Tibial nerve (tissue), 4 donors: ENCODE data around the gene TSPAN2. TPM values are rescaled to one million over a fixed set of nuclear protein-coding genes. Genes with fewer than 3 reads are reported as not detected.
A peak's percentile ranks its signal among the peaks of the same experiment; 100 is the strongest.

Experiments used
- DNase-seq, 2 donors: peaks; one replicate each; pipeline ENCODE4 v3.0.0-alpha.2; 2019; ENCODE audit warnings: low spot score in 2 of 2
- H3K27ac ChIP-seq, 4 donors: fragments of 200-600 bp; sonication (generic) in 3 of 4; one replicate each; pipeline ENCODE4 v1.5.1; 2017 to 2019; ENCODE audit warnings: mild to moderate bottlenecking in 1 of 4
- H3K27me3 ChIP-seq, 2 donors: fragments of 200-600 bp; sonication (generic) in 1 of 2; one replicate each; pipeline versions ENCODE4 v1.5.1 to v1.6.0; 2017 to 2019
- H3K36me3 ChIP-seq, 3 donors: fragments of 200-600 bp; sonication (generic); one replicate each; pipeline ENCODE4 v1.5.1; 2018 to 2019
- H3K4me1 ChIP-seq, 4 donors: fragments of 200-600 bp; sonication (generic) in 3 of 4; one replicate each; pipeline ENCODE4 v1.5.1; 2017 to 2019
- H3K4me3 ChIP-seq, 4 donors: fragments of 200-600 bp; sonication (generic) in 3 of 4; one replicate each; pipeline ENCODE4 v1.5.1; 2017 to 2019; ENCODE audit warnings: mild to moderate bottlenecking in 1 of 4, moderate library complexity in 1 of 4
- H3K9me3 ChIP-seq, 4 donors: fragments of 200-600 bp; sonication (generic) in 3 of 4; one replicate each; pipeline ENCODE4 v1.5.1; 2017 to 2019
- CTCF ChIP-seq, 5 experiments: fragments of 200-600 bp in 3 of 5; fragments of 450-650 bp in 2 of 5; sonication (generic) in 3 of 5; IDR thresholded peaks; one replicate each; pipeline ENCODE4 v1.5.1; 2016 to 2019; ENCODE audit warnings: antibody characterized with exemption in 5 of 5, mild to moderate bottlenecking in 3 of 5, moderate library complexity in 2 of 5
- EP300 ChIP-seq, 2 donors: sonication (generic); formaldehyde crosslinking; IDR thresholded peaks; one replicate each; pipeline ENCODE4 v1.6.1; 2017; ENCODE audit warnings: antibody characterized with exemption in 2 of 2, mild to moderate bottlenecking in 1 of 2
- POLR2A ChIP-seq, 2 donors: fragments of 450-650 bp; IDR thresholded peaks; one replicate each; pipeline ENCODE4 v1.6.1; 2017; ENCODE audit warnings: antibody characterized with exemption in 2 of 2, mild to moderate bottlenecking in 2 of 2, moderate library complexity in 2 of 2
- WGBS, 2 donors: methylation state at CpG; one replicate each; pipeline ENCODE4 v1.1.5; 2018; 5-methylcytosine and 5-hydroxymethylcytosine counted together
- total RNA-seq, 4 donors: library from RNA; depleted of rRNA; stranded (reverse); fragments of >200 nt; gene quantifications; one replicate each; pipeline ENCODE4 v1.1.0, GENCODE V29; 2016

TSPAN2 gene
- 1 to 10 TPM in 3 of 4 donors, under 1 TPM in 1; 0.84 to 7.1 (median 3.2) TPM for total RNA-seq

- Histone ChIP-seq H3K27me3 (peaks cover 0 to 16% of the 10 kb centered on the region in 2 donors), H3K27ac (peak within 1 kb of the TSS; percentile 31 to 71 (median 48)), H3K9me3 (no peaks in the 10 kb centered on the region), H3K4me3 (peak within 1 kb of the TSS; percentile 46 to 58 (median 52)), H3K4me1 (peaks cover 0 to 18% (median 0%) of the 10 kb centered on the region in 4 donors), H3K36me3 (no peaks in the 10 kb centered on the region)
- DNase-seq: peak in 1 of 2 donors; percentile 28
- WGBS, 2 donors: 1% methylated on average over 22 to 29 of the region's 68 CpGs
- TF ChIP-seq CTCF (IDR thresholded peaks at IDR 0.05) (peak in 2 of 5 experiments; percentile 11 to 17), EP300 (IDR thresholded peaks at IDR 0.05) (no peak), POLR2A (IDR thresholded peaks at IDR 0.05) (no peak)
Observed at GRCh38 chr1:115089420-115090185, at the start of gene TSPAN2. TSPAN2 (minus strand) TSS chr1:115089503; CDS start chr1:115089432, 71 bp downstream.

GRCh38 chr1:115138973-115139372 is 49.7 kb upstream of the TSPAN2 start:
- Histone ChIP-seq H3K27ac (peak overlapping the region in 3 of 4 donors; percentile 11 to 38 (median 23)), H3K27me3 (no peaks in the 10 kb centered on the region), H3K9me3 (no peaks in the 10 kb centered on the region), H3K36me3 (no peaks in the 10 kb centered on the region), H3K4me3 (no peak overlapping the region), H3K4me1 (peaks cover 0 to 5% (median 0%) of the 10 kb centered on the region in 4 donors)
- peak; percentile 80 to 88 for DNase-seq
- WGBS, 2 donors: 8 to 14% methylated on average over 7 to 13 of the region's 13 CpGs
- peak in 1 of 2 donors; percentile 5 for TF ChIP-seq POLR2A (IDR thresholded peaks at IDR 0.05)
- peak; percentile 78 to 95 (median 91) for TF ChIP-seq CTCF (IDR thresholded peaks at IDR 0.05)
- peak in 1 of 2 donors; percentile 68 for TF ChIP-seq EP300 (IDR thresholded peaks at IDR 0.05)

- DNase-seq: no peak
Observed at GRCh38 chr1:115138271-115138670, 49.0 kb upstream of the TSPAN2 start.

GRCh38 chr1:115137191-115137590 is 47.9 kb upstream of the TSPAN2 start:
- H3K27ac ChIP-seq: no peak overlapping the region
- no peaks in the 10 kb centered on the region for H3K27me3 ChIP-seq
- WGBS, 2 donors: 85 to 100% methylated on average over 1 of the region's 1 CpG
- TF ChIP-seq POLR2A (IDR thresholded peaks at IDR 0.05) (no peak), EP300 (IDR thresholded peaks at IDR 0.05) (no peak), CTCF (IDR thresholded peaks at IDR 0.05) (no peak)
- H3K4me1 ChIP-seq: peaks cover 0 to 5% (median 0%) of the 10 kb centered on the region in 4 donors
- H3K9me3 ChIP-seq: no peaks in the 10 kb centered on the region
- H3K4me3 ChIP-seq: no peak overlapping the region
- DNase-seq: no peak
- no peaks in the 10 kb centered on the region for H3K36me3 ChIP-seq

More at GRCh38 chr1:115138271-115138670, 49.0 kb upstream of the TSPAN2 start:
- WGBS, 2 donors: 71 to 72% methylated on average over 6 of the region's 6 CpGs
- H3K27ac ChIP-seq: no peak overlapping the region
- H3K9me3 ChIP-seq: no peaks in the 10 kb centered on the region
- no peaks in the 10 kb centered on the region for H3K36me3 ChIP-seq
- no peaks in the 10 kb centered on the region for H3K27me3 ChIP-seq
- TF ChIP-seq EP300 (IDR thresholded peaks at IDR 0.05) (no peak), POLR2A (IDR thresholded peaks at IDR 0.05) (no peak), CTCF (IDR thresholded peaks at IDR 0.05) (no peak)
- H3K4me1 ChIP-seq: peaks cover 0 to 5% (median 0%) of the 10 kb centered on the region in 4 donors
- no peak overlapping the region for H3K4me3 ChIP-seq

- H3K4me3 ChIP-seq: no peak overlapping the region
- peaks cover 0 to 5% (median 0%) of the 10 kb centered on the region in 4 donors for H3K4me1 ChIP-seq
- no peaks in the 10 kb centered on the region for H3K27me3 ChIP-seq
- TF ChIP-seq POLR2A (IDR thresholded peaks at IDR 0.05) (no peak), EP300 (IDR thresholded peaks at IDR 0.05) (no peak), CTCF (IDR thresholded peaks at IDR 0.05) (no peak)
- H3K36me3 ChIP-seq: no peaks in the 10 kb centered on the region
- H3K9me3 ChIP-seq: no peaks in the 10 kb centered on the region
- H3K27ac ChIP-seq: no peak overlapping the region
- no peak for DNase-seq
Observed at GRCh38 chr1:115136706-115137105, 47.4 kb upstream of the TSPAN2 start.
